Keratinocyte (primary cell): ENCODE data around the gene TMEM125. TPM values are rescaled to one million over a fixed set of nuclear protein-coding genes. Genes with fewer than 3 reads are reported as not detected.

Source experiments
- DNase-seq: peaks from one replicate; pipeline ENCODE4 v3.0.0-alpha.2; 2011; ENCODE audit warnings: low read depth, missing footprints, low spot score
- FAIRE-seq: peaks from 2 replicates; lab custom pipeline; 2011; peaks lifted over from hg19 to GRCh38; lab: Jason Lieb, UNC
- H2AFZ ChIP-seq: 2 replicates; pipeline ENCODE4 v1.6.0; 2012; ENCODE audit warnings: low read length, control low read depth, inconsistent platforms; ENCODE audit not compliant: control insufficient read depth
- H3K27ac ChIP-seq: 2 replicates; pipeline ENCODE4 v1.5.1; 2011; ENCODE audit warnings: low read length; ENCODE audit not compliant: control insufficient read depth, insufficient read depth
- H3K27me3 ChIP-seq: 3 replicates; pipeline ENCODE4 v1.6.0; 2011; ENCODE audit warnings: low read length; ENCODE audit not compliant: control insufficient read depth, insufficient read depth; ENCODE audit errors: extremely low read depth
- H3K36me3 ChIP-seq, 2 experiments: 2 replicates in 1 of 2; 3 replicates in 1 of 2; pipeline ENCODE4 v1.5.1; 2011; ENCODE audit warnings: low read length in 2 of 2, mild to moderate bottlenecking in 1 of 2; ENCODE audit not compliant: control insufficient read depth in 2 of 2, insufficient read depth in 2 of 2; ENCODE audit errors: extremely low read depth in 1 of 2
- H3K4me1 ChIP-seq: 3 replicates; pipeline ENCODE4 v1.5.1; 2011; ENCODE audit warnings: low read length; ENCODE audit not compliant: control insufficient read depth, insufficient read depth; ENCODE audit errors: extremely low read depth
- H3K4me2 ChIP-seq: 3 replicates; pipeline ENCODE4 v1.6.0; 2011; ENCODE audit warnings: low read depth, low read length; ENCODE audit not compliant: control insufficient read depth, insufficient read depth; ENCODE audit errors: extremely low read depth
- H3K4me3 ChIP-seq, 3 experiments: fragments of 200-600 bp in 1 of 3; sonication (generic) in 1 of 3; 2 replicates in 2 of 3; 3 replicates in 1 of 3; pipeline ENCODE4 v1.5.1; 2011 to 2016; ENCODE audit warnings: low read length in 3 of 3, mild to moderate bottlenecking in 3 of 3, control low read depth in 2 of 3, inconsistent platforms in 1 of 3, low read depth in 1 of 3, mixed read lengths in 1 of 3, mixed run types in 1 of 3, moderate library complexity in 1 of 3; ENCODE audit not compliant: control insufficient read depth in 2 of 3, insufficient read depth in 2 of 3; ENCODE audit errors: extremely low read depth in 1 of 3
- H3K79me2 ChIP-seq: 2 replicates; pipeline ENCODE4 v1.6.0; 2012; ENCODE audit warnings: low read length; ENCODE audit not compliant: control insufficient read depth, insufficient read depth
- H3K9ac ChIP-seq: 3 replicates; pipeline ENCODE4 v1.6.0; 2011; ENCODE audit warnings: low read length; ENCODE audit not compliant: control insufficient read depth, insufficient read depth; ENCODE audit errors: extremely low read depth
- H3K9me1 ChIP-seq: 3 replicates; pipeline ENCODE4 v1.6.0; 2011; ENCODE audit warnings: low read length; ENCODE audit not compliant: control insufficient read depth, insufficient read depth; ENCODE audit errors: extremely low read depth
- H3K9me3 ChIP-seq: 2 replicates; pipeline ENCODE4 v1.5.1; 2012; ENCODE audit warnings: low read depth, low read length; ENCODE audit not compliant: control insufficient read depth
- H4K20me1 ChIP-seq: 3 replicates; pipeline ENCODE4 v1.6.0; 2011; ENCODE audit warnings: low read length; ENCODE audit not compliant: control insufficient read depth, insufficient read depth; ENCODE audit errors: extremely low read depth
- EZH2 ChIP-seq: IDR thresholded peaks from one replicate; pipeline ENCODE4 v1.6.1; 2012; ENCODE audit warnings: inconsistent platforms, mild to moderate bottlenecking, low read length, moderate library complexity
- dilution Hi-C: fragments of 300-500 bp; cut with MboI; formaldehyde crosslinking; loops from one replicate; pipeline ENCODE4 v1.7.0; 2020; ENCODE audit warnings: low sequenced_read_pairs; ENCODE audit not compliant: extremely low pct_ligation_motif_present
- polyA plus RNA-seq, 5 experiments: library from polyadenylated mRNA; depleted of rRNA in 3 of 5; stranded (reverse) in 3 of 5; stranded (forward) in 1 of 5; unstranded in 1 of 5; fragments of >200 nt; gene quantifications; 1 replicate in 1 of 5; 2 replicates in 3 of 5; 3 replicates in 1 of 5; pipeline versions ENCODE4 v1.2.1 to v1.2.3, GENCODE V29; 2011 to 2012; ENCODE audit warnings: missing spikeins in 2 of 5, low read depth in 1 of 5, low replicate concordance in 1 of 5
- TF ChIP-seq, protein P1 (sequence below), 3 experiments: IDR thresholded peaks in 1 of 3; conservative IDR thresholded peaks in 1 of 3; optimal IDR thresholded peaks in 1 of 3; 2 replicates in 2 of 3; 3 replicates in 1 of 3; pipeline versions ENCODE3 to v1.5.1; 2011; ENCODE audit warnings: low read length in 3 of 3, mild to moderate bottlenecking in 3 of 3, moderate library complexity in 2 of 3, control low read depth in 1 of 3, inconsistent platforms in 1 of 3; ENCODE audit not compliant: insufficient read depth in 2 of 3; ENCODE audit errors: extremely low read depth in 1 of 3

TMEM125 gene
- polyA plus RNA-seq, 1 donor (not counting 4 experiments of a cell fraction or from before 2014, with no cell fraction given) = 0.92 TPM

DNA sequence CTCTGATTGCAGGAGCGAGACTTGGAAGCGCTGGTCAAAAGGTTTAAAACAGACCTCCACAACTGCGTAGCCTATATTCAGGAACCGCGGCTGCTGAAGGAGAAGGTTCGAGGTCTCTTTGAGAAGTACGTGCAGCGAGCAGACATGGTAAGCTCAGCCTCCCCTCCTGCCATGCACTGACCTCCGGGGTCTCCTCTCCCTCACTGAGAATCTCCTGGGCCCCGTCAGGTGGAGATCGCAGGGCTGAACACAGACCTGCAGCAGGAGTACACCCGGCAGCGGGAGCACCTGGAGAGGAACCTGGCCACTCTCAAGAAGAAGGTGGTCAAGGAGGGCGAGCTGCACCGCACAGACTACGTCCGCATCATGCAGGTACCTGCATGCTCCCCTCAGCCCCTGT is 35.5 kb upstream of the TMEM125 start:
- no peaks in the 10 kb centered on the region for H3K36me3 ChIP-seq
- peaks cover 15% of the 10 kb centered on the region for H3K4me1 ChIP-seq
- DNase-seq (no peak), FAIRE-seq (no peak)
- TF ChIP-seq, protein P1, sequence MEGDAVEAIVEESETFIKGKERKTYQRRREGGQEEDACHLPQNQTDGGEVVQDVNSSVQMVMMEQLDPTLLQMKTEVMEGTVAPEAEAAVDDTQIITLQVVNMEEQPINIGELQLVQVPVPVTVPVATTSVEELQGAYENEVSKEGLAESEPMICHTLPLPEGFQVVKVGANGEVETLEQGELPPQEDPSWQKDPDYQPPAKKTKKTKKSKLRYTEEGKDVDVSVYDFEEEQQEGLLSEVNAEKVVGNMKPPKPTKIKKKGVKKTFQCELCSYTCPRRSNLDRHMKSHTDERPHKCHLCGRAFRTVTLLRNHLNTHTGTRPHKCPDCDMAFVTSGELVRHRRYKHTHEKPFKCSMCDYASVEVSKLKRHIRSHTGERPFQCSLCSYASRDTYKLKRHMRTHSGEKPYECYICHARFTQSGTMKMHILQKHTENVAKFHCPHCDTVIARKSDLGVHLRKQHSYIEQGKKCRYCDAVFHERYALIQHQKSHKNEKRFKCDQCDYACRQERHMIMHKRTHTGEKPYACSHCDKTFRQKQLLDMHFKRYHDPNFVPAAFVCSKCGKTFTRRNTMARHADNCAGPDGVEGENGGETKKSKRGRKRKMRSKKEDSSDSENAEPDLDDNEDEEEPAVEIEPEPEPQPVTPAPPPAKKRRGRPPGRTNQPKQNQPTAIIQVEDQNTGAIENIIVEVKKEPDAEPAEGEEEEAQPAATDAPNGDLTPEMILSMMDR (optimal IDR thresholded peaks at IDR 0.05 in 1 of 3, IDR thresholded peaks at IDR 0.05 in 1 of 3, conservative IDR thresholded peaks at IDR 0.05 in 1 of 3; ENCODE audit: extremely low read depth in 1 of 3, insufficient read depth in 2 of 3, low read length in 3 of 3) = no peak
- TF ChIP-seq EZH2 = no peak
- no peaks in the 10 kb centered on the region for H3K27me3 ChIP-seq
- no peak overlapping the region for H3K4me2 ChIP-seq
- H3K9ac ChIP-seq = no peak overlapping the region
- no peak overlapping the region for H3K27ac ChIP-seq
- no peaks in the 10 kb centered on the region for H3K9me3 ChIP-seq
- H3K79me2 ChIP-seq = no peaks in the 10 kb centered on the region
- no peaks in the 10 kb centered on the region for H3K9me1 ChIP-seq
- no peaks in the 10 kb centered on the region for H4K20me1 ChIP-seq
- dilution Hi-C loops = no loop called here
- H2AFZ ChIP-seq = no peak overlapping the region
- H3K4me3 ChIP-seq = no peak overlapping the region

DNA sequence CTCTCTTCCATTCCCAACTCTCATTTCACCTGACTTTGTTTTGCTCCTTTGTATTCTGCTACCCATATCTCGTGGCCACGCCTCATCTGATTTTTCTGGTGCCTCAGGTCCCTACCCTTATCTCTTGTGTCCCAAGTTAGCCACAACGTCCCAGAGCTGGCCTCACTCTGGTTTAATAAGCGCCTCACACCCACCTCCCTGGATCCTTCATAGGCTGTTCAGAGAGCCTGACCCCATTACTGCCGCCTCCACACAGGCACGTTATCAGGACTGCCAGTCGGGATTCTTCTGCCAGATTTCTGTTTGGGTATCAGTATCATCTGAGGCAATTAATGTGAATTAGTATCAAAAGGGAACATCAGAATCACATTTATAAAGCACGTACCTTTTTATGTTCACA is 34.7 kb upstream of the TMEM125 start:
- H3K27me3 ChIP-seq = no peaks in the 10 kb centered on the region
- H3K9ac ChIP-seq = no peak overlapping the region
- no peak overlapping the region for H3K4me3 ChIP-seq
- H2AFZ ChIP-seq = no peak overlapping the region
- no peaks in the 10 kb centered on the region for H3K36me3 ChIP-seq
- H3K9me3 ChIP-seq = no peaks in the 10 kb centered on the region
- dilution Hi-C loops = no loop called here
- H3K9me1 ChIP-seq = no peaks in the 10 kb centered on the region
- TF ChIP-seq, protein P1 (optimal IDR thresholded peaks at IDR 0.05 in 1 of 3, IDR thresholded peaks at IDR 0.05 in 1 of 3, conservative IDR thresholded peaks at IDR 0.05 in 1 of 3; ENCODE audit: extremely low read depth in 1 of 3, insufficient read depth in 2 of 3, low read length in 3 of 3) = no peak
- no peak for TF ChIP-seq EZH2
- peaks cover 15% of the 10 kb centered on the region for H3K4me1 ChIP-seq
- H4K20me1 ChIP-seq = no peaks in the 10 kb centered on the region
- DNase-seq (no peak), FAIRE-seq (no peak)
- no peak overlapping the region for H3K27ac ChIP-seq
- H3K4me2 ChIP-seq = no peak overlapping the region
- no peaks in the 10 kb centered on the region for H3K79me2 ChIP-seq
